ENCODE data around the gene PPP2R2C. TPM values are rescaled to one million over a fixed set of nuclear protein-coding genes. Genes with fewer than 3 reads are reported as not detected.

PPP2R2C gene
- total RNA-seq, 4 donors from 2014 or later: 0.47 to 4.6 (median 1.0) TPM

GRCh38 chr4:6378493-6379445 is 93.6 kb downstream of the PPP2R2C start:
- H3K4me3 ChIP-seq: no peak overlapping the region
- WGBS, 2 donors (ENCODE audit: low coverage in 1 of 2): 74 to 80% methylated on average over 5 to 8 of the region's 41 CpGs
- TF ChIP-seq CTCF (IDR thresholded peaks at IDR 0.05) (no peak), POLR2A (IDR thresholded peaks at IDR 0.05) (no peak), EP300 (IDR thresholded peaks at IDR 0.05) (no peak), POLR2AphosphoS5 (IDR thresholded peaks at IDR 0.05) (no peak)
- H3K4me1 ChIP-seq: no peaks in the 10 kb centered on the region
- H3K27ac ChIP-seq: no peak overlapping the region
- no peak for ATAC-seq
- H3K36me3 ChIP-seq: no peaks in the 10 kb centered on the region
- H3K27me3 ChIP-seq: peaks cover 75% of the 10 kb centered on the region
- no peaks in the 10 kb centered on the region for H3K9me3 ChIP-seq

- ATAC-seq: no peak
- no peaks in the 10 kb centered on the region for H3K9me3 ChIP-seq
- WGBS, 2 donors (ENCODE audit: low coverage in 1 of 2): 59 to 75% methylated on average over 8 to 14 of the region's 25 CpGs
Measured at GRCh38 chr4:6377626-6378492, 94.6 kb downstream of the PPP2R2C start.

GRCh38 chr4:6375620-6376295 is 96.7 kb downstream of the PPP2R2C start:
- Histone ChIP-seq H3K9me3 (no peaks in the 10 kb centered on the region), H3K36me3 (no peaks in the 10 kb centered on the region), H3K27me3 (peaks cover 58% of the 10 kb centered on the region), H3K27ac (no peak overlapping the region), H3K4me3 (no peak overlapping the region), H3K4me1 (no peaks in the 10 kb centered on the region)
- ATAC-seq: no peak
- WGBS, 2 donors (ENCODE audit: low coverage in 1 of 2): 79% methylated on average over 13 to 16 of the region's 19 CpGs
- TF ChIP-seq CTCF (IDR thresholded peaks at IDR 0.05) (no peak), EP300 (IDR thresholded peaks at IDR 0.05) (no peak), POLR2AphosphoS5 (IDR thresholded peaks at IDR 0.05) (no peak), POLR2A (IDR thresholded peaks at IDR 0.05) (no peak)

More at GRCh38 chr4:6377626-6378492, 94.6 kb downstream of the PPP2R2C start:
- no peaks in the 10 kb centered on the region for H3K36me3 ChIP-seq
- TF ChIP-seq CTCF (IDR thresholded peaks at IDR 0.05) (no peak), POLR2A (IDR thresholded peaks at IDR 0.05) (no peak), POLR2AphosphoS5 (IDR thresholded peaks at IDR 0.05) (no peak)
- H3K4me1 ChIP-seq: no peaks in the 10 kb centered on the region
- no peak overlapping the region for H3K4me3 ChIP-seq
- peaks cover 66% of the 10 kb centered on the region for H3K27me3 ChIP-seq
- no peak overlapping the region for H3K27ac ChIP-seq

GRCh38 chr4:6374575-6374974 is 97.8 kb downstream of the PPP2R2C start:
- H3K4me1 ChIP-seq: no peaks in the 10 kb centered on the region
- no peaks in the 10 kb centered on the region for H3K9me3 ChIP-seq
- H3K27ac ChIP-seq: no peak overlapping the region
- 80 to 88% methylated on average over 1 to 9 of the region's 10 CpGs for WGBS, 2 donors (ENCODE audit: low coverage in 1 of 2)
- ATAC-seq: no peak
- H3K4me3 ChIP-seq: no peak overlapping the region
- H3K27me3 ChIP-seq: peaks cover 56% of the 10 kb centered on the region
- no peak for TF ChIP-seq EP300 (IDR thresholded peaks at IDR 0.05)
- no peak for TF ChIP-seq CTCF (IDR thresholded peaks at IDR 0.05)
- no peak for TF ChIP-seq POLR2AphosphoS5 (IDR thresholded peaks at IDR 0.05)
- no peak for TF ChIP-seq POLR2A (IDR thresholded peaks at IDR 0.05)
- no peaks in the 10 kb centered on the region for H3K36me3 ChIP-seq
